HepG2 (cell line): ENCODE measurements around the gene NOXA1. TPM values are rescaled to one million over a fixed set of nuclear protein-coding genes. Genes with fewer than 3 reads are reported as not detected.

Source experiments
- ELF3 ChIP-seq: IDR thresholded peaks from 2 replicates; pipeline ENCODE4 v1.6.1; 2016; ENCODE audit warnings: missing genetic modification reagents, missing compliant biosample characterization
- NCOA5 ChIP-seq: sonication (generic); formaldehyde crosslinking; IDR thresholded peaks from 2 replicates; pipeline ENCODE4 v1.4.0; 2020; ENCODE audit warnings: missing genetic modification reagents
- PHB2 ChIP-seq: fragments of 450-650 bp; IDR thresholded peaks from 2 replicates; pipeline ENCODE4 v1.6.1; 2018; ENCODE audit not compliant: partially characterized antibody
- SOX6 ChIP-seq, 2 experiments: fragments of 450-650 bp in 1 of 2; sonication (generic) in 1 of 2; formaldehyde crosslinking in 1 of 2; IDR thresholded peaks; 2 replicates each; pipeline versions ENCODE4 v1.4.0 to v1.6.1; 2017 to 2020; ENCODE audit warnings: antibody characterized with exemption in 1 of 2, mild to moderate bottlenecking in 1 of 2, missing genetic modification reagents in 1 of 2
- SRF ChIP-seq: IDR thresholded peaks from 2 replicates; pipeline ENCODE4 v1.6.1; 2011; ENCODE audit warnings: mild to moderate bottlenecking, low read depth, low read length, moderate library complexity
- SRY ChIP-seq: sonication (generic); formaldehyde crosslinking; IDR thresholded peaks from 2 replicates; pipeline ENCODE4 v1.8.0; 2022; ENCODE audit warnings: mild to moderate bottlenecking, missing genetic modification reagents
- YY1 ChIP-seq: IDR thresholded peaks from 2 replicates; pipeline ENCODE4 v1.6.1; 2011; ENCODE audit warnings: low read length, low read depth, moderate library complexity, mild to moderate bottlenecking; ENCODE audit not compliant: insufficient read depth, insufficient replicate concordance
- ZFP90 ChIP-seq: sonication (generic); formaldehyde crosslinking; IDR thresholded peaks from 2 replicates; pipeline ENCODE4 v1.8.0; 2022; ENCODE audit warnings: missing genetic modification reagents, mild to moderate bottlenecking, inconsistent platforms, borderline replicate concordance
- ZNF558 ChIP-seq: sonication (generic); formaldehyde crosslinking; IDR thresholded peaks from 2 replicates; pipeline ENCODE4 v1.9.0; 2022; ENCODE audit warnings: mild to moderate bottlenecking, missing genetic modification reagents, borderline replicate concordance
- polyA plus RNA-seq, 8 experiments: library from polyadenylated mRNA; depleted of rRNA in 3 of 8; stranded (reverse) in 7 of 8; unstranded in 1 of 8; fragments of >200 nt; fragmentation: Illumina TruSeq in 4 of 8; extraction: Trizol in 4 of 8; gene quantifications; 2 replicates each; pipeline versions ENCODE4 v1.2.1 to v1.2.3, GENCODE V29; 2011 to 2016; ENCODE audit warnings: low read depth in 4 of 8, missing spikeins in 1 of 8, mixed read lengths in 1 of 8; ENCODE audit not compliant: insufficient read depth in 1 of 8
- total RNA-seq, 5 experiments: library from RNA; depleted of rRNA; stranded (reverse); fragments of >200 nt; fragmentation: Illumina TruSeq; extraction: Trizol; gene quantifications; 2 replicates each; pipeline ENCODE4 v1.2.3, GENCODE V29; 2016; ENCODE audit warnings: low read depth in 1 of 5
- TF ChIP-seq, protein P1 (sequence below), 2 experiments: fragments of 450-650 bp in 1 of 2; sonication (generic) in 1 of 2; formaldehyde crosslinking in 1 of 2; IDR thresholded peaks; 2 replicates each; pipeline versions ENCODE4 v1.6.1 to v1.8.0; 2016 to 2022; ENCODE audit warnings: antibody characterized with exemption in 1 of 2, mild to moderate bottlenecking in 1 of 2, missing genetic modification reagents in 1 of 2
- TF ChIP-seq, protein P2 (sequence below): sonication (generic); formaldehyde crosslinking; IDR thresholded peaks from 2 replicates; pipeline ENCODE4 v1.5.0; 2020; ENCODE audit warnings: mild to moderate bottlenecking, missing genetic modification reagents, borderline replicate concordance
- TF ChIP-seq, protein P3 (sequence below): sonication (generic); formaldehyde crosslinking; IDR thresholded peaks from 2 replicates; pipeline ENCODE4 v1.4.0; 2020; ENCODE audit warnings: mild to moderate bottlenecking, missing genetic modification reagents
- TF ChIP-seq, protein P4 (sequence below): sonication (generic); formaldehyde crosslinking; IDR thresholded peaks from 2 replicates; pipeline ENCODE4 v1.9.0; 2022; ENCODE audit warnings: missing genetic modification reagents, mild to moderate bottlenecking, borderline replicate concordance

Gene NOXA1
- total and polyA plus RNA-seq, 2 of the 13 experiments (the other 11 are each of a cell fraction or from before 2014, with no cell fraction given) = 0.78 to 1.2 TPM

DNA sequence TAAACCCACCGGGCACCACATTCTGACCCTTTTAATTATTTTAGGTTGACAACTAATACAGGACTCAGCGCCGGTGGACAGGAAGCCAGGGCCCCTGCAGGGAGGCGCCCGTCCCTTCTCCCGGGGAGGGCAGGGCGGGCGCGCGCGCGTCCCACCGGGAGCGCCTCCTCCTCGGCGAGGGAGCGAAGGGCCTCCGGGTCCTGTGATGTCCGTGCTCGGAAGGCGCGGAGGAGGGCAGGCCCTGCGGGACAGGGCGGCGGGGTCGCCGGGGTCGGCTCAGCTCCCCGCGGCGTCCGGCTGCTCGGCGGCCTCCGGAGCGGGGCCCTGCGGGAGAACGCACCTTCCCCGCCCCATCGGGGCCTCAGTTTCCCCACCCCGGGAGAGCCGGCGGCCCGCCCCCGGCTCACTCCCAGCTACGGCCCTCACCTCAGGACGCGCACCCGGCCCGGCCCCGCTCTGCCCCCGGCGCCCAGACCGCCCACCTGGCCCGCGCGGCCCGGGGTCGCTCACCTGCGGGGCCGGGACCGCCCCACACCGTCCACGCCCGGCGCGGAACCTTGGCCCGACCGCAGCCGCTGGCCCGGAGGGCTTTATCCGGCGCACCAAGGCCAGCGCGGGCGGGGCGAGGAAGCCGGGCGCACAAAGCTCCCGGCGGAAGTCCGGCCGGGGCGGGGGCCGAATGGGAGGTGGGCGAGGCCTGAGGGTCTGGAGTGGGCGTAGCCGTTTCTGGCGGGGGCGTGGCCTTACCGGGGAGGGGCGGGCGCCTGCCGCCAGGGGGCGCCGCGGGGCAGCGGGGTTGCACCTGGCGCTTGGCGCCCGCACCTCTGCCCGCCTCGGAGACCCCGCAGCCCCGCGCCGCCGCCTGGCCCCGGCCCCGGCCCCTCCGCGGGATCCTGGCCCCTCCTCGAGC is at the start of gene NOXA1, which contains the start of gene EXD3 (continued):
- TF ChIP-seq SRF (peak; percentile 60; the same call in 1 of the 2 replicates), SOX6 (IDR thresholded peaks at IDR 0.05) (no peak), SOX6 (CRISPR knock-in tag; IDR thresholded peaks at IDR 0.05) (no peak), YY1 (peak; percentile 86), NCOA5 (no peak), ZFP90 (peak; percentile 49; the same call in 1 of the 2 replicates), PHB2 (no peak), ZNF558 (peak; percentile 38; the same call in 1 of the 2 replicates), ELF3 (CRISPR knock-in tag) (peak; percentile 74), SRY (CRISPR knock-in tag) (no peak)
- TF ChIP-seq, protein P1, sequence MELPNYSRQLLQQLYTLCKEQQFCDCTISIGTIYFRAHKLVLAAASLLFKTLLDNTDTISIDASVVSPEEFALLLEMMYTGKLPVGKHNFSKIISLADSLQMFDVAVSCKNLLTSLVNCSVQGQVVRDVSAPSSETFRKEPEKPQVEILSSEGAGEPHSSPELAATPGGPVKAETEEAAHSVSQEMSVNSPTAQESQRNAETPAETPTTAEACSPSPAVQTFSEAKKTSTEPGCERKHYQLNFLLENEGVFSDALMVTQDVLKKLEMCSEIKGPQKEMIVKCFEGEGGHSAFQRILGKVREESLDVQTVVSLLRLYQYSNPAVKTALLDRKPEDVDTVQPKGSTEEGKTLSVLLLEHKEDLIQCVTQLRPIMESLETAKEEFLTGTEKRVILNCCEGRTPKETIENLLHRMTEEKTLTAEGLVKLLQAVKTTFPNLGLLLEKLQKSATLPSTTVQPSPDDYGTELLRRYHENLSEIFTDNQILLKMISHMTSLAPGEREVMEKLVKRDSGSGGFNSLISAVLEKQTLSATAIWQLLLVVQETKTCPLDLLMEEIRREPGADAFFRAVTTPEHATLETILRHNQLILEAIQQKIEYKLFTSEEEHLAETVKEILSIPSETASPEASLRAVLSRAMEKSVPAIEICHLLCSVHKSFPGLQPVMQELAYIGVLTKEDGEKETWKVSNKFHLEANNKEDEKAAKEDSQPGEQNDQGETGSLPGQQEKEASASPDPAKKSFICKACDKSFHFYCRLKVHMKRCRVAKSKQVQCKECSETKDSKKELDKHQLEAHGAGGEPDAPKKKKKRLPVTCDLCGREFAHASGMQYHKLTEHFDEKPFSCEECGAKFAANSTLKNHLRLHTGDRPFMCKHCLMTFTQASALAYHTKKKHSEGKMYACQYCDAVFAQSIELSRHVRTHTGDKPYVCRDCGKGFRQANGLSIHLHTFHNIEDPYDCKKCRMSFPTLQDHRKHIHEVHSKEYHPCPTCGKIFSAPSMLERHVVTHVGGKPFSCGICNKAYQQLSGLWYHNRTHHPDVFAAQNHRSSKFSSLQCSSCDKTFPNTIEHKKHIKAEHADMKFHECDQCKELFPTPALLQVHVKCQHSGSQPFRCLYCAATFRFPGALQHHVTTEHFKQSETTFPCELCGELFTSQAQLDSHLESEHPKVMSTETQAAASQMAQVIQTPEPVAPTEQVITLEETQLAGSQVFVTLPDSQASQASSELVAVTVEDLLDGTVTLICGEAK (IDR thresholded peaks at IDR 0.05) = peak; percentile 72
- TF ChIP-seq, protein P1 (CRISPR knock-in tag; IDR thresholded peaks at IDR 0.05) = peak; percentile 65; the same call in 1 of the 2 replicates
- TF ChIP-seq, protein P2, sequence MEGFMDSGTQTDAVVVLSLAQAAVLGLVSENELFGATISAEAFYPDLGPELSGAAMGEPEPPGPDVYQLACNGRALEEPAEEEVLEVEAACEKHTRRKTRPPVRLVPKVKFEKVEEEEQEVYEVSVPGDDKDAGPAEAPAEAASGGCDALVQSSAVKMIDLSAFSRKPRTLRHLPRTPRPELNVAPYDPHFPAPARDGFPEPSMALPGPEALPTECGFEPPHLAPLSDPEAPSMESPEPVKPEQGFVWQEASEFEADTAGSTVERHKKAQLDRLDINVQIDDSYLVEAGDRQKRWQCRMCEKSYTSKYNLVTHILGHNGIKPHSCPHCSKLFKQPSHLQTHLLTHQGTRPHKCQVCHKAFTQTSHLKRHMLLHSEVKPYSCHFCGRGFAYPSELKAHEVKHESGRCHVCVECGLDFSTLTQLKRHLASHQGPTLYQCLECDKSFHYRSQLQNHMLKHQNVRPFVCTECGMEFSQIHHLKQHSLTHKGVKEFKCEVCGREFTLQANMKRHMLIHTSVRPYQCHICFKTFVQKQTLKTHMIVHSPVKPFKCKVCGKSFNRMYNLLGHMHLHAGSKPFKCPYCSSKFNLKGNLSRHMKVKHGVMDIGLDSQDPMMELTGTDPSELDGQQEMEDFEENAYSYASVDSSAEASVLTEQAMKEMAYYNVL (CRISPR knock-in tag) = peak; percentile 27
- TF ChIP-seq, protein P3, sequence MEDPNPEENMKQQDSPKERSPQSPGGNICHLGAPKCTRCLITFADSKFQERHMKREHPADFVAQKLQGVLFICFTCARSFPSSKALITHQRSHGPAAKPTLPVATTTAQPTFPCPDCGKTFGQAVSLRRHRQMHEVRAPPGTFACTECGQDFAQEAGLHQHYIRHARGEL (CRISPR knock-in tag) = no peak
- TF ChIP-seq, protein P4, sequence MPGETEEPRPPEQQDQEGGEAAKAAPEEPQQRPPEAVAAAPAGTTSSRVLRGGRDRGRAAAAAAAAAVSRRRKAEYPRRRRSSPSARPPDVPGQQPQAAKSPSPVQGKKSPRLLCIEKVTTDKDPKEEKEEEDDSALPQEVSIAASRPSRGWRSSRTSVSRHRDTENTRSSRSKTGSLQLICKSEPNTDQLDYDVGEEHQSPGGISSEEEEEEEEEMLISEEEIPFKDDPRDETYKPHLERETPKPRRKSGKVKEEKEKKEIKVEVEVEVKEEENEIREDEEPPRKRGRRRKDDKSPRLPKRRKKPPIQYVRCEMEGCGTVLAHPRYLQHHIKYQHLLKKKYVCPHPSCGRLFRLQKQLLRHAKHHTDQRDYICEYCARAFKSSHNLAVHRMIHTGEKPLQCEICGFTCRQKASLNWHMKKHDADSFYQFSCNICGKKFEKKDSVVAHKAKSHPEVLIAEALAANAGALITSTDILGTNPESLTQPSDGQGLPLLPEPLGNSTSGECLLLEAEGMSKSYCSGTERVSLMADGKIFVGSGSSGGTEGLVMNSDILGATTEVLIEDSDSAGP (CRISPR knock-in tag) = peak; percentile 64
